Measurements from ENCODE around the gene TBC1D5. TPM values are rescaled to one million over a fixed set of nuclear protein-coding genes. Genes with fewer than 3 reads are reported as not detected.
"Not testable (repeated sequence)": the region's sequence is repeated elsewhere in the genome, so short reads cannot be mapped to it uniquely, and the experiment has no call there.

TBC1D5 gene
- polyA plus RNA-seq, 2 donors = 4.5 to 6.7 TPM

DNA sequence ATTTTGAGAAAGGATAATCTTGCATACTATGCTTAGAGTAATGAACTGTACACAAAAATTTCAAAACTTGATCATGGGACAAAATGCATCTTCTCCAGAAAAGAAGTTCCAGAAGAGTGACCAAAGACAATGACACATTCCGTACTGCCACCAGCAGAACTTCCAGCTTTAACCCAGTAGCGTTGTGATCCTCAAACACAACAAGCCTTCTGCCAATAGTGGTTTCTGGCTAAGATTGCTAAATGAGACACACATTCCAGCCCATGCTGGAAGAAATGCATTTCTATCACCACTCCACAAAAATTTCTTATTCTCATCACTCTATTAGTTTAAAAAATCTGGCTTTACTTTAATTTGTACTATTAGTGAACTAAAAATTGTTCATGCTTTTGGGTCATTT is 334.9 kb downstream of the TBC1D5 start:
- H3K27ac ChIP-seq (ENCODE audit: low read depth in 2 of 2, low read length in 1 of 2) = no peak overlapping the region
- H3K4me1 ChIP-seq (ENCODE audit: control insufficient read depth in 2 of 2, insufficient read depth in 2 of 2, low read length in 1 of 2) = no peaks in the 10 kb centered on the region
- no peaks in the 10 kb centered on the region for H3K27me3 ChIP-seq (ENCODE audit: control insufficient read depth in 1 of 2, insufficient read depth in 2 of 2, low read length in 2 of 2)
- 75 to 81% methylated on average over 2 of the region's 2 CpGs for WGBS, 2 donors
- no peaks in the 10 kb centered on the region for H3K9me3 ChIP-seq (ENCODE audit: control insufficient read depth in 2 of 2, insufficient read depth in 1 of 2, low read depth in 1 of 2, low read length in 1 of 2)
- peaks cover 0 to 2% of the 10 kb centered on the region in 2 donors for H3K36me3 ChIP-seq (ENCODE audit: control insufficient read depth in 2 of 2, insufficient read depth in 2 of 2, low read length in 1 of 2)
- H3K4me3 ChIP-seq (ENCODE audit: low read depth in 1 of 2, low read length in 2 of 2) = no peak overlapping the region

DNA sequence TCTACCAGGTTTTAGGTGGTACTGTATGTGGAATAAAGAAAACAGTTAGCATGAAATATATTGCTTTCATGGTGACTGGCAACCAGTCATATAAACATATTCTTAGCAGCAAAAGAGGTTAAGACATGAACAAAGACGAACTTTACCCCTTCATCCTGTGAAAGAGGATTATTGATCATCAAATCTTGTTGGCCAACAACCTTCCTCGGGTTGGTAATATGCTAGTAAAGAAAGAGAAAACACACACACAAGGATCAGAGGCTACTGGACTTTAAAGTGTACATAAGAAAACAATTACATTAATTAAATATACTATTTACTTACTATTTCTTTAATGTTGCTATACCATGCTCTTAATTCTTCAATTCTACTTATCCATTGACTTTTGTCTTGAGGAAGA is 337.9 kb downstream of the TBC1D5 start:
- no peaks in the 10 kb centered on the region for H3K4me1 ChIP-seq (ENCODE audit: control insufficient read depth in 2 of 2, insufficient read depth in 2 of 2, low read length in 1 of 2)
- no peaks in the 10 kb centered on the region for H3K27me3 ChIP-seq (ENCODE audit: control insufficient read depth in 1 of 2, insufficient read depth in 2 of 2, low read length in 2 of 2)
- no peaks in the 10 kb centered on the region for H3K9me3 ChIP-seq (ENCODE audit: control insufficient read depth in 2 of 2, insufficient read depth in 1 of 2, low read depth in 1 of 2, low read length in 1 of 2)
- WGBS, 2 donors = 86 to 87% methylated on average over 2 of the region's 2 CpGs
- H3K36me3 ChIP-seq (ENCODE audit: control insufficient read depth in 2 of 2, insufficient read depth in 2 of 2, low read length in 1 of 2) = peaks cover 2% of the 10 kb centered on the region in 2 donors
- H3K27ac ChIP-seq (ENCODE audit: low read depth in 2 of 2, low read length in 1 of 2) = no peak overlapping the region
- no peak overlapping the region for H3K4me3 ChIP-seq (ENCODE audit: low read depth in 1 of 2, low read length in 2 of 2)

DNA sequence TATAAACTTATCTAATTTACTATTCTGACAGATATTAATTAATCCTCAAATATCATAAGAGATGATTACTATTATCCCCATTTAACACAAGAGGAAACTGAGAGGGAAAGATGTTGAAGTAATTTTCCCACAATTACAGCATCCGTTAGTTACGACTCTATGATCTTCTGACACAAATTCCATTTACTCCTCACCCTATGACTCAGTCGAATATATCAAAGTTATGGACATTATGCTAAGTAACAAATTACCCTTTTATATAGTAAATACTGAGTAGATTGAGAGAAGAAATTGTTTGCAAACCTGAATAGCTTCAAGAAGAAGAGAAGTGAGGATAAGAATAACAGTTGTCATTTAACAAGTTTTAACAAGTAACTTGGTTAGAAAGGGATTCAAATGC is 340.0 kb downstream of the TBC1D5 start:
- Histone ChIP-seq H3K27ac (ENCODE audit: low read depth in 2 of 2, low read length in 1 of 2) (no peak overlapping the region), H3K4me3 (ENCODE audit: low read depth in 1 of 2, low read length in 2 of 2) (no peak overlapping the region), H3K4me1 (ENCODE audit: control insufficient read depth in 2 of 2, insufficient read depth in 2 of 2, low read length in 1 of 2) (no peaks in the 10 kb centered on the region), H3K36me3 (ENCODE audit: control insufficient read depth in 2 of 2, insufficient read depth in 2 of 2, low read length in 1 of 2) (peaks cover 2% of the 10 kb centered on the region in 2 donors), H3K27me3 (ENCODE audit: control insufficient read depth in 1 of 2, insufficient read depth in 2 of 2, low read length in 2 of 2) (no peaks in the 10 kb centered on the region), H3K9me3 (ENCODE audit: control insufficient read depth in 2 of 2, insufficient read depth in 1 of 2, low read depth in 1 of 2, low read length in 1 of 2) (no peaks in the 10 kb centered on the region)
- WGBS, 2 donors = 74 to 84% methylated on average over 3 of the region's 3 CpGs

DNA sequence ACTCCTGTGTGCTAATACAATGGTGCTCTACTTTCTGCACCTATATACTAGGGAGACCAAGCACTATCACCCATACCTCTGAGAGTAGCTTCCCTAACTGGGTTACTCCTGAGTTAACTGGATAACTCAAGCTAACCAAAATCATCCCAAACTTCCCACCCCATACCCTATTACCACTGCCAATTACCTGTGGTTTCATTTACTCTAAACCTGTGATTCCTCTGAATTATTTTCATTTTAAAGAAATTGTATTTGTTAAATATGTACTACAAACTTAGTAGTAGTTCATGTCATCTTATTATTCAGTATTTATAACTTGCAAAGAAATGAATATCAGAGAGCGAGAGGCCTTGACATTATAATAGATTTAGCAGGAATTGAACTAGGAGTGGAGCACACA is 340.5 kb downstream of the TBC1D5 start:
- 76 to 97% methylated on average over 1 of the region's 1 CpG for WGBS, 2 donors
- H3K4me3 ChIP-seq (ENCODE audit: low read depth in 1 of 2, low read length in 2 of 2) = no peak overlapping the region
- no peak overlapping the region for H3K27ac ChIP-seq (ENCODE audit: low read depth in 2 of 2, low read length in 1 of 2)
- peaks cover 2% of the 10 kb centered on the region in 2 donors for H3K36me3 ChIP-seq (ENCODE audit: control insufficient read depth in 2 of 2, insufficient read depth in 2 of 2, low read length in 1 of 2)
- no peaks in the 10 kb centered on the region for H3K9me3 ChIP-seq (ENCODE audit: control insufficient read depth in 2 of 2, insufficient read depth in 1 of 2, low read depth in 1 of 2, low read length in 1 of 2)
- H3K4me1 ChIP-seq (ENCODE audit: control insufficient read depth in 2 of 2, insufficient read depth in 2 of 2, low read length in 1 of 2) = no peaks in the 10 kb centered on the region
- H3K27me3 ChIP-seq (ENCODE audit: control insufficient read depth in 1 of 2, insufficient read depth in 2 of 2, low read length in 2 of 2) = no peaks in the 10 kb centered on the region

DNA sequence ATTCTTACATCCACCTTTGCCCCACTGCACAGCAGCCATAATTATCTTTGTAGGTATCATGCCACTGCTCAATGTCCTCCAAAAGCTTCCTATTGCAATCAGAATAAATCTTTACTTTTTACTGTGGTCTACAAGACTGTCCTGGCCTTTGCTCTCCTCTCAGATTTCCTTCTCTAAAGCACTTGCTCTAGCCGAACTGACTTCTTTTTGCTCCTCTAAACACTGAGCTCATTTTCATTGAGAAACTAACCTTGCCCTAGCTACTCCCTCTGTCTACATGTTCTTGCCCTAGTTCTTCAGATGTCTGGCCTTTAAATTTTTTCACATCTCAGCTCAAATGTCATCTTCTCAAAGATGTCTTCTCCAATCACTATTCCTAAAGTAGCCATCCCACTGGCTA is 342.8 kb downstream of the TBC1D5 start:
- no peaks in the 10 kb centered on the region for H3K27me3 ChIP-seq (ENCODE audit: control insufficient read depth in 1 of 2, insufficient read depth in 2 of 2, low read length in 2 of 2)
- 75 to 94% methylated on average over 1 of the region's 1 CpG for WGBS, 2 donors
- no peak overlapping the region for H3K27ac ChIP-seq (ENCODE audit: low read depth in 2 of 2, low read length in 1 of 2)
- no peak overlapping the region for H3K4me3 ChIP-seq (ENCODE audit: low read depth in 1 of 2, low read length in 2 of 2)
- peaks cover 2% of the 10 kb centered on the region in 2 donors for H3K36me3 ChIP-seq (ENCODE audit: control insufficient read depth in 2 of 2, insufficient read depth in 2 of 2, low read length in 1 of 2)
- no peaks in the 10 kb centered on the region for H3K9me3 ChIP-seq (ENCODE audit: control insufficient read depth in 2 of 2, insufficient read depth in 1 of 2, low read depth in 1 of 2, low read length in 1 of 2)
- no peaks in the 10 kb centered on the region for H3K4me1 ChIP-seq (ENCODE audit: control insufficient read depth in 2 of 2, insufficient read depth in 2 of 2, low read length in 1 of 2)

DNA sequence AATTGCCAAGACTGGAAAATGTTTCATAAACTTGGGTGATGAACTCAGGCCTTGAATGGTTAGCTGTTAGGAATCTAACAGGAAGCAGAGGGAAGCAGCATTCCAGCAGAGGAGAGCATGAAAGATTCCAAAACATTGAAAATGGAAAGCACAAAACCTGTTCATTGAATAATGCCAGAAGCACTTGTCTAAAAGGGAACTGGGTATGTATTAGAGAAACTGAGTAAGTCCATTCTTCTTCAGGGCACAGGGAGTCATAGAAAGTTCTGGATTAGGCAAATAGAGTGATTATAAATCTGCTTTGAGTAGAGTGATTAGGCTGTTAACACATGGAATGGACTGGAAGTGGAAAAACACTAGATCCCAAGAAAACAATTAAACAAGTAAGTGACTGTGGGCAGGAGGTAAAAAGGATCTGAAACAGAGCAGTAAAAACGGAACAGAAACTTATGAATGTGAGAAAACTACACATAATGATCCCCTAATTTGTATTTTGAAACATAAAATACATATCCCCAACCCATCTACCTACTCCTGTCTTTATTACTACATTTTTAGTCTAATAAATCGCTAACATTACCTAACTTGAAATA is 343.4 kb downstream of the TBC1D5 start:
- no peak overlapping the region for H3K27ac ChIP-seq (ENCODE audit: low read depth in 2 of 2, low read length in 1 of 2)
- 93 to 94% methylated on average over 2 of the region's 2 CpGs for WGBS, 2 donors
- H3K27me3 ChIP-seq (ENCODE audit: control insufficient read depth in 1 of 2, insufficient read depth in 2 of 2, low read length in 2 of 2) = no peaks in the 10 kb centered on the region
- H3K4me1 ChIP-seq (ENCODE audit: control insufficient read depth in 2 of 2, insufficient read depth in 2 of 2, low read length in 1 of 2) = no peaks in the 10 kb centered on the region
- no peaks in the 10 kb centered on the region for H3K9me3 ChIP-seq (ENCODE audit: control insufficient read depth in 2 of 2, insufficient read depth in 1 of 2, low read depth in 1 of 2, low read length in 1 of 2)
- H3K4me3 ChIP-seq (ENCODE audit: low read depth in 1 of 2, low read length in 2 of 2) = no peak overlapping the region
- H3K36me3 ChIP-seq (ENCODE audit: control insufficient read depth in 2 of 2, insufficient read depth in 2 of 2, low read length in 1 of 2) = peaks cover 2% of the 10 kb centered on the region in 2 donors

DNA sequence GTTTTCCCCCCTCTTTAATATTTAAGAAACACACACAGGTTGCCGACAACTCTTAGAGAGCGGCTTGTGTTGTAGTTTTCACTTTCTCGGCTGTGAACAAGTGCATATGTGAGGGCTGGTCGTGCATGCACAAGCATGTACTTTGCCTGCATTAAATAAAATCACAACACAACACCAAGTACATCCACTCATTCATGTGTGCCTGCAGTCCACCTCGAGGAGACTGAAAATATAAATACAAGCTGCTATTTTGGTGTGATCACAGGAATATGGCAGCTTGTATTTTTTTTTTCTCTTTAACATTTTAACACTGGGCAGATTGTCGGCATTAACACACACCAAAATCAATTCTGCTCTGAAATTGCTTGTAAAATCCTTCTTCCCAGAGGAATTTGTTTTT is 346.4 kb downstream of the TBC1D5 start:
- Histone ChIP-seq H3K27ac (ENCODE audit: low read depth in 2 of 2, low read length in 1 of 2) (no peak overlapping the region), H3K4me3 (ENCODE audit: low read depth in 1 of 2, low read length in 2 of 2) (no peak overlapping the region), H3K27me3 (ENCODE audit: control insufficient read depth in 1 of 2, insufficient read depth in 2 of 2, low read length in 2 of 2) (no peaks in the 10 kb centered on the region), H3K4me1 (ENCODE audit: control insufficient read depth in 2 of 2, insufficient read depth in 2 of 2, low read length in 1 of 2) (no peaks in the 10 kb centered on the region), H3K9me3 (ENCODE audit: control insufficient read depth in 2 of 2, insufficient read depth in 1 of 2, low read depth in 1 of 2, low read length in 1 of 2) (no peaks in the 10 kb centered on the region), H3K36me3 (ENCODE audit: control insufficient read depth in 2 of 2, insufficient read depth in 2 of 2, low read length in 1 of 2) (peaks cover 0 to 2% of the 10 kb centered on the region in 2 donors)
- WGBS, 2 donors = 89% methylated on average over 6 of the region's 6 CpGs

DNA sequence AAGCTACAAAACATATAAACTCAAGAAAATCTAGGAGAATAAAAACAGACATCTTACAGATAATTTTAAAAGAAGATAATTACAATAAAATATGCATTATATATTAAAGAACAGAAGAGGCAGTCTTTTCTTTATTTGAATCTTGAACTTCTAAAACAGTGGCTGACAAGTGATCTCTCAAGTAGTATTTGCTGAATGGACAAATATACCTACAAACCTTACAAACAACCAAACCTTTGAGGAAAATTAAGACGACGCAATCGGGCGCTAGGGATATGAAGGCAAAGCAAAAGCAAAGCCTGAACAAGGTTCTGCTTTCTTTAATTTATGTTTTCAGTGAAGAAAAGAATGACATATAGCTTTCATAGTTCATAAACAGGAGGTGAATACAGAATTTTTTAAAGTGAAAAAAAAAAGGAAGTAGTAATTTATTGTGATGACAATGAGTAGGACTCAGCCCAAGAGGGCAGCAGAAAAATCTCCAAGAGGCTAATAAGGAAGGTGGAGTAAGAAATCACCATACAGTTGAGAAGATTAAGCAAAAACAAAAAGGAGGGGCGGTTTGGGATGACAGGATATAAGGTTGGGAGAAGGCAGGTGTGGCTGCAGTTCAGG is 347.8 kb downstream of the TBC1D5 start:
- Histone ChIP-seq H3K36me3 (ENCODE audit: control insufficient read depth in 2 of 2, insufficient read depth in 2 of 2, low read length in 1 of 2) (no peaks in the 10 kb centered on the region), H3K27ac (ENCODE audit: low read depth in 2 of 2, low read length in 1 of 2) (no peak overlapping the region), H3K9me3 (ENCODE audit: control insufficient read depth in 2 of 2, insufficient read depth in 1 of 2, low read depth in 1 of 2, low read length in 1 of 2) (no peaks in the 10 kb centered on the region), H3K4me1 (ENCODE audit: control insufficient read depth in 2 of 2, insufficient read depth in 2 of 2, low read length in 1 of 2) (no peaks in the 10 kb centered on the region), H3K27me3 (ENCODE audit: control insufficient read depth in 1 of 2, insufficient read depth in 2 of 2, low read length in 2 of 2) (no peaks in the 10 kb centered on the region), H3K4me3 (ENCODE audit: low read depth in 1 of 2, low read length in 2 of 2) (no peak overlapping the region)
- WGBS, 2 donors = 89 to 92% methylated on average over 5 of the region's 5 CpGs

DNA sequence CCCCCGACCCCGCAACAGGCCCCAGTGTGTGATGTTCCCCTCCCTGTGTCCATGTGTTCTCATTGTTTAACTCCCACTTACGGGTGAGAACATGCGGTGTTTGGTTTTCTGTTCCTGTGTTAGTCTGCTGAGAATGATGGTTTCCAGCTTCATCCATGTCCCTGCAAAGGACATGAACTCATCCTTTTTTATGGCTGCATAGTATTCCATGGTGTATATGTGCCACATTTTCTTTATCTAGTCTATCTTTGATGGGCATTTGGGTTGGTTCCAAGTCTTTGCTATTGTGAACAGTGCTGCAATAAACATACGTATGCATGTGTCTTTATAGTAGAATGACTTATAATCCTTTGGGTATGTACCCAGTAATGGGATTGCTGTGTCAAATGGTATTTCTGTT is 349.9 kb downstream of the TBC1D5 start:
- not testable (repeated sequence) for H3K27me3 ChIP-seq (ENCODE audit: control insufficient read depth in 1 of 2, insufficient read depth in 2 of 2, low read length in 2 of 2)

DNA sequence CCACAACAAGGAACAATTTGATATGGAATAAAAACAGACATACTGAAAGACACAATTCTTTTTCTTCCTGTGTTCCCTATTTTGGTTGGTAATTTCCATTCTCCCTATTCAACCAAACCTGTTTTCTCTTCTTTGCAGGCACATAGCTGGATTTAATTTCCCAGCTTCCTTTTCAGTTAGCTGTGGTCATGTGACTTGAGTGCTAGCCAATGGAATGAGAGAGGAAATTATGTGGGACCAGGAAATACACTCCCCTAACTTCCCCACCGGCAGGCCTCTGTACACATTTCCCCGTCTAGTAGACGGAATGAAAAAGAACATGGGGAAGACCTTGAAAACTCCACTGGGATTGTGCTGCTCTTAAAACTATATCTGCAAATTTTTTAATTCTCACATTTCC is 351.6 kb downstream of the TBC1D5 start:
- no peaks in the 10 kb centered on the region for H3K27me3 ChIP-seq (ENCODE audit: control insufficient read depth in 1 of 2, insufficient read depth in 2 of 2, low read length in 2 of 2)
- no peak overlapping the region for H3K27ac ChIP-seq (ENCODE audit: low read depth in 2 of 2, low read length in 1 of 2)
- 95 to 100% methylated on average over 3 of the region's 3 CpGs for WGBS, 2 donors
- H3K36me3 ChIP-seq (ENCODE audit: control insufficient read depth in 2 of 2, insufficient read depth in 2 of 2, low read length in 1 of 2) = no peaks in the 10 kb centered on the region
- H3K9me3 ChIP-seq (ENCODE audit: control insufficient read depth in 2 of 2, insufficient read depth in 1 of 2, low read depth in 1 of 2, low read length in 1 of 2) = no peaks in the 10 kb centered on the region
- H3K4me1 ChIP-seq (ENCODE audit: control insufficient read depth in 2 of 2, insufficient read depth in 2 of 2, low read length in 1 of 2) = no peaks in the 10 kb centered on the region
- H3K4me3 ChIP-seq (ENCODE audit: low read depth in 1 of 2, low read length in 2 of 2) = no peak overlapping the region

More for the DNA sequence above, 349.9 kb downstream of the TBC1D5 start:
- 94 to 97% methylated on average over 5 of the region's 5 CpGs for WGBS, 2 donors
- H3K4me3 ChIP-seq (ENCODE audit: low read depth in 1 of 2, low read length in 2 of 2); H3K27ac ChIP-seq (ENCODE audit: low read depth in 2 of 2, low read length in 1 of 2); H3K36me3 ChIP-seq (ENCODE audit: control insufficient read depth in 2 of 2, insufficient read depth in 2 of 2, low read length in 1 of 2); H3K4me1 ChIP-seq (ENCODE audit: control insufficient read depth in 2 of 2, insufficient read depth in 2 of 2, low read length in 1 of 2); H3K9me3 ChIP-seq (ENCODE audit: control insufficient read depth in 2 of 2, insufficient read depth in 1 of 2, low read depth in 1 of 2, low read length in 1 of 2): not testable (repeated sequence)
